Stimulated activated CD8-positive, alpha-beta memory T cell treated with anti-CD3 and anti-CD28 coated beads, Interleukin-12 subunit alpha, Interleukin-12 subunit beta, amount 100 ng/mL, for 4 hours (primary cell): ENCODE results near the gene MGST2.

Experiments
- DNase-seq: peaks from one replicate; pipeline ENCODE4 v3.0.0-alpha.2; 2020; ENCODE audit warnings: low read depth

Gene MGST2

GRCh38 chr4:139704915-139705485, 39.4 kb downstream of the MGST2 start:
- DNase-seq = no peak

GRCh38 chr4:139709660-139710059, 44.0 kb downstream of the MGST2 start:
- no peak for DNase-seq

GRCh38 chr4:139710073-139710472, 44.5 kb downstream of the MGST2 start:
- no peak for DNase-seq

- no peak for DNase-seq
Measured at GRCh38 chr4:139711461-139711860, 45.8 kb downstream of the MGST2 start.

- no peak for DNase-seq
Measured at GRCh38 chr4:139712882-139713281, 47.3 kb downstream of the MGST2 start.

GRCh38 chr4:139715746-139716391, 50.2 kb downstream of the MGST2 start:
- no peak for DNase-seq

GRCh38 chr4:139718358-139718757, 52.7 kb downstream of the MGST2 start:
- no peak for DNase-seq

DNA sequence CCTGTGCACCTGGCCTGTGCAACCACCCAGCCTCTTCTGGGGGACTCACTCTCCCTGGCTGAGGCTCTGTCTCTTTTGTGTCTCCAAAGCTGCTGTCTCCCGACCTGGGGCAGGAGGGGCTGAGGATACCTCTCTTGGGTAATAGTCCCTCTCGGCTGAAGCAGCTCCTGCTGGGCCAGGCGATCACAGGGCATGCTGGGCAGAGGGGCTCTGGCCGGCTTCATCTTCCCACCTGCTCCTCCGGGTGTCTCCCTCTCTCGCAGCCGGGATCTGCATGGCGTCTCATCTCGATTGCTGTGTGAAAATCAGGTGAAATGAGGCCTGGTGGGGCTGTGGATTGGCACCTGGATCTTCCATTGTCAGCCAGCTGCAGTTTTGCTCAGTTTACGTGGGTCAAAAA, 53.2 kb downstream of the MGST2 start:
- no peak for DNase-seq

- DNase-seq = no peak
Measured at GRCh38 chr4:139719381-139720101, 53.9 kb downstream of the MGST2 start.

DNA sequence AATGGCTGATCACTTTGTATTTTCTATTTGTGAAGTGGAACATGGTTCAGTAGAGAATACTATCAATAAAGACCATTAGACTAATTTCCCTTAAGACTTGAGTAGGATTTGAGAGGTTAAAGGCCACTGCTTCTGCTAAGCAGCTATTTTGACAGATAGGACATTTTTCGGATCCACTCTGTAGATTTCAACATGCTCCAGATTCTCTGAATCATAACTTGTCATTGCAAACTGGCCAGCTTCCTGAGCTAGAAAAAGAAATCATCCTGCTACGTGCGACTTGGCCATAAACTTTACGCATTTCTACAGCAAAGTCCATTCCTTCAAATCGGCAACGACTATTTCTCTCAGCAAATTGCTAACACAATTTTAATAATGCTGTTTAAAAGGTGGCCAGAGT, 55.2 kb downstream of the MGST2 start:
- DNase-seq = no peak

DNA sequence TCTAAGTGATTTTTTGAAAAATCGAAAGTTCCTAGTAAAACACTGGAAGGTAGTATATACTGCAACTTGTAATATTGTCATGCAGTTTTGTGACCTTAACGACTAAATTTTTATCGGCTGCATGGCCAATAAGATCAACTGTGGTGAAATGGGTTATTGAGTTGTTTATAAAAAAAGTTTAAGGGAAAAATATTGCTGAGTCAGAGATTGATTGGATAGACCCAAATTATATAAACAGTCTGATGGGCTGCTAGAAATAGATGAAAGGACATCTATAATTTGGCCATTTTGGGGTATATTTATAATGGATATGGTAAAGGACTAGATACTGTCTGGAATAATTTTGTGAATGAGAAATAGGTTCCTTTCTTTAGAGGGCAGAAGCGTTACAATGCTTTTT, 56.2 kb downstream of the MGST2 start:
- no peak for DNase-seq

DNA sequence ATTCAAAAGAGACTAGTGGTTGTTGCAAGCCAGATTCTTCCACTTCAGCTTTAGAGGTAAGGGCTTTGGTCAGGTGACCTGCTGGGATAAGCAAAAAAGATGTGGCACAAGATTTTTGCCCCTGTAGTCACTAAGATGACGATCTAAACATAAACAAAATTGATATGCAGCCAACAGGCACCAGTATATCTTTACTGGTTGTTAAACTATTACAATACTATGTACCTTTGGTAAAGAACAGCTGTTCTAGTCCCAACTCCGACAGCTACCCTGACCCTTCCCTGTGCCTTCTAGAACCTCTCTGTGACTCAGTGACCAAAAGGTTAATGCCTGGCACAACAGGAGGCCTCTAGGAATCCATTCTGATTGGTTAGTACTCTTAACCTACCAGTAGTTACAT, 59.6 kb downstream of the MGST2 start:
- DNase-seq = no peak

DNA sequence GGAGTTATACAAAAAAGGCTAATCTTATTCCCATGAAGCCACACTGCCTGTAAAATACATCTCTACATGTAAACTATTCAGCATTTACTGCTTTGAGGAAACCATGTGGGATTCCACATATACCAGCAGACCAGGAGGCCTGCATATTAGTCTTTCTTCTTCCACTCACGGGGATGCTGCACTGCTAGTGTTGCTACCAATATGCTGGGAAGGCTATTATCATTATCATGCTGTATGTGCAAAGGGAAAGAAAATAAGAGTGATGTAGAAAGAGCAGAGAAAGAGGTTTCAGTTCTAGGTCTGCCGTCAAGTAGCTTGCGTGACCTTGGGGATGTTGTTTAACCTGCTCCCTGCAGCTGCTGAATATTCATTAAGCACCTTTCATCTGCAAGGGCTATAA, 61.0 kb downstream of the MGST2 start:
- DNase-seq = no peak

DNA sequence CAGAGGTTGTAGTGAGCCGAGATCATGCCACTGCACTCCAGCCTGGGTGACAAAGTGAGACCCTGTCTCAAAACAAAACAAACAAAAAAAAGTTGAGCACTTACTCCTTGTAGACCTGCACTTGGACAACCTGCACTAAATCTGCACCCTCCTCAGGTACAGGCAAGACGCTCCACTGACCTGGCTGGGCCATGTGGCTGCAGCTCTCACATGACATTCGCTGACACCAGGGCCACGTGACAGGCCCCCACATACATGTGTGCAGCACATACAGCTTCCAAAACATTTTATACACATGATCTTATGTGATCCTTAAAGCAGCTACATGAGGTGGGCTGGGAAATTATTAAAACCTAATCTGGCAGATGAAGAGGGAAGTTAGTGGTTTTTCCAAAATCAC, 62.5 kb downstream of the MGST2 start:
- no peak for DNase-seq

DNA sequence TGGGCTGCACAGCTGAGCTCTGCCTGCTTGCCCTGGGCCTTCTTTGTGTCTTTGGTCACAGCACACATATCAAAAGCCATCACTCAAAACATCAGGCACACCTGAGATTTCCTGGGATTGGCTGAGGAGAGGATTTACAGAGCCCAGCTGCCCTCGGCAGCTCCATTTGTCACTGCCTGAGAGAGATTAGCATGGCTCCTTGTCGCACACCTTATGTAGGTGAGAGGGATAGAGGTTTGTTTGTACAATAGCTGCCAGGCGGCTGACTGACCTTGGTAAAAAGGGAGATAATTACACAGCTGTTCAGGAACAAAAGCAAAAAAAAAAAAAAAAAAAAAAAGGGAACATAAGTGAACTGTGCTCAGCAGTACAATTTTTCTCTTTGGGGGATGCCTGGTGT, 63.2 kb downstream of the MGST2 start:
- no peak for DNase-seq

- no peak for DNase-seq
Measured at GRCh38 chr4:139732991-139733570, 67.5 kb downstream of the MGST2 start.

GRCh38 chr4:139734201-139734874, 68.7 kb downstream of the MGST2 start:
- no peak for DNase-seq

DNA sequence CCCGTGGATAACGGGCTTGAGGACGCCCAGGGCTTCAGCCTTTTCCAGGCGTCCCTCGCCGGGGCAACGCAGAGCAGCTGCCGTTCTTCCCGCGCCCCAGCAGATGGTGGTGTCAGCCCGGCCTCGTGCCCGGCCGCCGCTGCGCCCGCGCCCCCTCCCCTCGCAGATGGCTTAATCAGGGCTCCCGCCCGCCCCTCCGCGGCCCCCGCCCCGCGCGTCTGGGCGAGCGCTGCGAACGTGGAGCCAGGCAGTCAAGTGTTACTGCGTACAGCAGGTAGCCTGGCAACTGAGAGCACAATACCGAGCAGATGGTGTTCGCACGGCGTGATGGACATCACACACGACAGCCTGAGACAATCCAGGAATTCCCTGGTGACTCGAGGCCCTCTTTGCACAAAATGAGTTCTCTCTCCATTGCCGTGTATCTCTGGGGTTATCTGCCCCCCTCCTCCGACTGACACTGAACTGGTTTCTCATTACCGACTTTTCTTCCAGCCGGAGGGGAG, 69.3 kb downstream of the MGST2 start:
- peak; percentile 37 for DNase-seq

DNA sequence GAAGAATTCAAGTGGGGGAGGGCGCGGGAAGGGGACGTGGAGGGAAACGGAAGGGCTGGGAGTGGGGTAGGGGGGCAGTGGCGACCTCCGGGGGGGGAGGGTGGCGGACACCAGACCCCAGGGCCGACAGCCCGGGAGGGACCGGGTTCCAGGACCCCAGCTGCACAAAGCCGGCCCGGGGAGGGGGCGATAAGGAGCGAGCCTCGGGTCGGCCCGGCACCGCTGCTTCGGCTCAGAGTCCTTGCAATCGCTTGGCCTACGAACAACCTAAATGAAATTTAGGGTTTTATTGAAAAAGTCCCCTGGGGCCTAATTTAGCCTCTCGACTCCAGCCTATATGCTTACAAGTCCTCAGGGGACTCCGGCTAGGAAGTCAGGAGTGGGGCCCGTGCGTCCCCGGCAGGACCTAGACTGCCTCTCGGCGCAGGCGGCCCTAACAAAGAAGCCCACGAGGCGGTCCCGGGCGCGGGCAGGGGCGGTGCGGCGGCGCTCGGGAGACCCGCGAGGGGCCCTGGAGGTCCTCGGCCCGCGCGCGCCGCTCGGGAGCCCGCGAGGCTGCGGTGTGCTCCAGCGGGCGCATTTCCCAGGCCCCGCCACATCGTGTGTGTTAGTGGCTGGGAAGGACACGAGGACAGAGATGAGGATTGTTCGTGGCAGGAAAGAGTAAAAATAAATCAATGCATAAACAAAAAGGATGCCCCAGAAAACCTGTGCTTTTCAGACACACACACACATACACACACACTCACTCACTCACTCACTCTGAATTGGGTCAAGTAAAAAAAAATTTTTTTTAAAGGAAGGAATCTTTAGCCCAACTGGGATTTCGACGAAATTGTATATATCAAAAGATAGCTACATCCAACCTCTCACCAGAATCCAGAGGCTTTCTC, 70.0 kb downstream of the MGST2 start:
- no peak for DNase-seq

GRCh38 chr4:139736274-139736660, 70.6 kb downstream of the MGST2 start:
- no peak for DNase-seq

- DNase-seq = no peak
Measured at GRCh38 chr4:139736661-139737060, 71.0 kb downstream of the MGST2 start.
